GM12878 (cell line): ENCODE measurements around the gene BICC1. TPM values are rescaled to one million over a fixed set of nuclear protein-coding genes. Genes with fewer than 3 reads are reported as not detected.

Experiments
- ATAC-seq: fragments of 200-7000 bp; cut with Tn5 transposase; 3 replicates; pipeline ENCODE4 v1.9.1; 2020; ENCODE audit warnings: mild to moderate bottlenecking, moderate library complexity
- BruUV-seq: library from RNA; stranded (reverse); fragments of 400-500 nt; replicated peaks from 2 replicates; lab custom pipeline; 2021; lab: Mats Ljungman, UMichigan
- CTCF ChIA-PET: fragments of 300-600 bp; sonication (Branson Sonifier 250); formaldehyde crosslinking; extraction: SDS; loops from one replicate; lab custom pipeline; 2021; ENCODE audit warnings: inconsistent platforms; lab: Yijun Ruan, JAX
- POLR2A ChIA-PET: fragments of 350-600 bp; formaldehyde crosslinking; extraction: SDS; loops from one replicate; lab custom pipeline; 2021; ENCODE audit warnings: inconsistent platforms; lab: Charles Lee
- RAD21 ChIA-PET: fragments of 300-600 bp; sonication (Branson Sonifier 250); formaldehyde crosslinking; loops from one replicate; lab custom pipeline; 2023; ENCODE audit warnings: antibody characterized with exemption; ENCODE audit not compliant: unreplicated experiment; lab: Charles Lee
- SMC1A ChIA-PET: fragments of 300-600 bp; sonication (Branson Sonifier 250); formaldehyde crosslinking; loops from one replicate; lab custom pipeline; 2023; ENCODE audit not compliant: unreplicated experiment, uncharacterized antibody; lab: Charles Lee
- DNase-seq: peaks from one replicate; pipeline ENCODE4 v3.0.0-alpha.2; 2011; ENCODE audit warnings: low read depth, low spot score
- FAIRE-seq: peaks from 3 replicates; lab custom pipeline; 2011; peaks lifted over from hg19 to GRCh38; lab: Jason Lieb, UNC
- H2AFZ ChIP-seq: 2 replicates; pipeline ENCODE4 v1.6.0; 2011; ENCODE audit warnings: low read depth, low read length, control low read depth; ENCODE audit not compliant: control insufficient read depth
- H3K27ac ChIP-seq: 2 replicates; pipeline ENCODE4 v1.5.1; 2011; ENCODE audit warnings: control low read depth; ENCODE audit not compliant: control insufficient read depth, insufficient read depth
- H3K27me3 ChIP-seq, 2 experiments: replicated peaks in 1 of 2; 2 replicates each; pipeline versions ENCODE4 v1.6.0 to v1.6.1; 2011; ENCODE audit warnings: low read length in 1 of 2; ENCODE audit not compliant: control insufficient read depth in 2 of 2, insufficient read depth in 2 of 2
- H3K36me3 ChIP-seq, 2 experiments: 2 replicates each; pipeline ENCODE4 v1.5.1; 2011; ENCODE audit warnings: low read length in 1 of 2; ENCODE audit not compliant: control insufficient read depth in 2 of 2, insufficient read depth in 2 of 2
- H3K4me1 ChIP-seq: 2 replicates; pipeline ENCODE4 v1.6.1; 2011; ENCODE audit warnings: mild to moderate bottlenecking, low read length, moderate library complexity, mixed read lengths; ENCODE audit not compliant: control insufficient read depth, insufficient read depth
- H3K4me2 ChIP-seq: 2 replicates; pipeline ENCODE4 v1.6.0; 2011; ENCODE audit warnings: control low read depth; ENCODE audit not compliant: control insufficient read depth, insufficient read depth
- H3K4me3 ChIP-seq: fragments of 200-600 bp; sonication (generic); 2 replicates; pipeline ENCODE4 v1.5.1; 2016
- H3K79me2 ChIP-seq: 2 replicates; pipeline ENCODE4 v1.6.0; 2011; ENCODE audit warnings: low read length; ENCODE audit not compliant: control insufficient read depth, insufficient read depth
- H3K9ac ChIP-seq: 2 replicates; pipeline ENCODE4 v1.8.0; 2011; ENCODE audit warnings: low read length, control low read depth, mixed read lengths; ENCODE audit not compliant: control insufficient read depth, insufficient read depth
- H3K9me3 ChIP-seq: replicated peaks from 3 replicates; pipeline ENCODE4 v1.5.1; 2011; ENCODE audit warnings: mild to moderate bottlenecking, low read length; ENCODE audit not compliant: control insufficient read depth, insufficient read depth
- H4K20me1 ChIP-seq: 2 replicates; pipeline ENCODE4 v1.6.0; 2011; ENCODE audit not compliant: control insufficient read depth, insufficient read depth
- EED ChIP-seq: sonication (generic); IDR thresholded peaks from 2 replicates; pipeline ENCODE4 v1.6.1; 2016; ENCODE audit warnings: antibody characterized with exemption, low read depth
- FOXM1 ChIP-seq: IDR thresholded peaks from 2 replicates; pipeline ENCODE4 v1.6.1; 2012; ENCODE audit warnings: low read depth, mild to moderate bottlenecking, inconsistent platforms, low read length, moderate library complexity
- GABPA ChIP-seq: IDR thresholded peaks from 2 replicates; pipeline ENCODE4 v1.6.1; 2014; ENCODE audit warnings: antibody characterized with exemption, low read depth, mild to moderate bottlenecking, inconsistent platforms
- IKZF2 ChIP-seq, 2 experiments: fragments of 450-650 bp; IDR thresholded peaks; 2 replicates each; pipeline ENCODE4 v1.6.1; 2017; ENCODE audit warnings: mild to moderate bottlenecking in 2 of 2, moderate library complexity in 2 of 2
- JUND ChIP-seq: IDR thresholded peaks from 2 replicates; pipeline ENCODE4 v1.6.1; 2012; ENCODE audit warnings: low read depth, mild to moderate bottlenecking, low read length, improper control_type of control experiment, moderate library complexity
- MEF2B ChIP-seq: fragments of 450-650 bp; IDR thresholded peaks from 2 replicates; pipeline ENCODE4 v1.6.1; 2018; ENCODE audit warnings: mild to moderate bottlenecking, moderate library complexity; ENCODE audit not compliant: partially characterized antibody, poor library complexity, severe bottlenecking
- POLR2A ChIP-seq: IDR thresholded peaks from 2 replicates; pipeline ENCODE4 v1.6.1; 2011; ENCODE audit warnings: low read depth, mild to moderate bottlenecking, low read length
- POLR2AphosphoS2 ChIP-seq: IDR thresholded peaks from 2 replicates; pipeline ENCODE4 v1.6.1; 2011; ENCODE audit warnings: low read depth, mild to moderate bottlenecking, low read length, improper control_type of control experiment, moderate library complexity
- RAD21 ChIP-seq: IDR thresholded peaks from 2 replicates; pipeline ENCODE4 v1.6.1; 2011; ENCODE audit warnings: mild to moderate bottlenecking, low read depth, low read length, moderate library complexity; ENCODE audit not compliant: insufficient read depth
- SMAD1 ChIP-seq: fragments of 450-650 bp; IDR thresholded peaks from 2 replicates; pipeline ENCODE4 v1.6.1; 2018; ENCODE audit warnings: mild to moderate bottlenecking, low read depth; ENCODE audit not compliant: partially characterized antibody
- SPI1 ChIP-seq: IDR thresholded peaks from 2 replicates; pipeline ENCODE4 v1.6.1; 2011; ENCODE audit warnings: low read depth, mild to moderate bottlenecking, low read length, moderate library complexity, borderline replicate concordance; ENCODE audit not compliant: insufficient read depth
- TAF1 ChIP-seq: IDR thresholded peaks from 2 replicates; pipeline ENCODE4 v1.6.1; 2011; ENCODE audit warnings: mild to moderate bottlenecking, low read depth, low read length, borderline replicate concordance
- YBX1 ChIP-seq: fragments of 450-650 bp; IDR thresholded peaks from 2 replicates; pipeline ENCODE4 v1.6.1; 2016; ENCODE audit warnings: antibody characterized with exemption
- ZNF384 ChIP-seq: IDR thresholded peaks from 2 replicates; pipeline ENCODE4 v1.6.1; 2012; ENCODE audit warnings: low read depth, mild to moderate bottlenecking, low read length, improper control_type of control experiment, borderline replicate concordance
- WGBS: methylation state at CpG from one replicate; pipeline ENCODE4 v1.1.6; 2016; ENCODE audit warnings: low lambda C conversion rate; ENCODE audit not compliant: insufficient replicate concordance, insufficient coverage; ENCODE audit errors: missing lambda C conversion rate; 5-methylcytosine and 5-hydroxymethylcytosine counted together
- in situ Hi-C: fragments of 300-500 bp; cut with MboI; formaldehyde crosslinking; loops from 9 replicates; pipeline ENCODE4 v1.14.3; 2018; ENCODE audit warnings: mixed read lengths
- intact Hi-C: fragments of 100-400 bp; cut with micrococcal nuclease; formaldehyde crosslinking; loops from one replicate; pipeline ENCODE4 v1.14.2; 2022; ENCODE audit not compliant: unreplicated experiment
- polyA plus RNA-seq, 11 experiments: library from polyadenylated mRNA; depleted of rRNA in 4 of 11; unstranded in 6 of 11; stranded (reverse) in 5 of 11; fragments of >200 nt; fragmentation: Nextera tagmentation in 4 of 11; fragmentation: Illumina TruSeq in 1 of 11; extraction: Ambion mirVana in 4 of 11; extraction: Trizol in 1 of 11; gene quantifications; 1 replicate in 1 of 11; 2 replicates in 10 of 11; pipeline versions ENCODE4 v1.2.1 to v1.2.3, GENCODE V29; 2011 to 2016; ENCODE audit warnings: inconsistent platforms in 2 of 11, missing spikeins in 2 of 11, low read depth in 1 of 11
- total RNA-seq, 4 experiments: library from RNA; depleted of rRNA in 3 of 4; stranded (reverse); fragments of >200 nt in 3 of 4; fragmentation: Illumina TruSeq in 1 of 4; extraction: Trizol in 1 of 4; gene quantifications; 2 replicates each; pipeline versions ENCODE4 v1.2.1 to v1.2.3, GENCODE V29; 2013 to 2021
- TF ChIP-seq, protein P1 (sequence below): IDR thresholded peaks from 2 replicates; pipeline ENCODE4 v1.6.1; 2012; ENCODE audit warnings: low read length, inconsistent platforms
- TF ChIP-seq, protein P2 (sequence below): IDR thresholded peaks from 2 replicates; pipeline ENCODE4 v1.6.1; 2011; ENCODE audit warnings: low read depth, low read length, improper control_type of control experiment, borderline replicate concordance

Gene BICC1
- total and polyA plus RNA-seq, 10 of the 15 experiments (the other 5 are each of a cell fraction or from before 2014, with no cell fraction given) = 0.01 to 0.10 (median 0.04) TPM; not detected in 5

DNA sequence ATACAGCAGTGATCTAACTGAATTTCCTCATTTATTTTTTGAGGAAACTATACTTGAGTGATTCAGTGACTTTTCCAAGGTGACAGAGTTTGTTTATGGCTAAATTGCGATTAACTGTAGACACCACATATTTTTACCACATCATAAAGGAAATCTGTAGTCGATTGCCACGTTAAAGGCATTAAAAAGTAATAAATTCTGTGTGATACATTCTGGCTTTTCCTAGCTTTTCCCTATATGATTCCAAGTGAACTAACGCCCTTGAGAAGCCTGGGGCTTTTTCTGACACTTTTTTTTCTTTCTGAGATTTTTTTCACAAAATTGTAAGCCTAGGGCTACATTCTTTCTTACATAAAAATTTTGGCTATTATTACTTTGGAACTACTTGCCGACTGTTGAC is 266.9 kb downstream of the BICC1 start:
- H3K9ac ChIP-seq = no peak overlapping the region
- no peaks in the 10 kb centered on the region for H4K20me1 ChIP-seq
- ChIA-PET CTCF (interaction anchor here (6.4 kb wide), 1 partner anchor 844 kb away, joined by 53 read pairs; no protein-coding TSS in a partner anchor), POLR2A (no interaction called here), RAD21 (no interaction called here), SMC1A (interaction anchor here (2.4 kb wide), 1 partner anchor 800 kb away, joined by 6 read pairs; no protein-coding TSS in a partner anchor)
- TF ChIP-seq RAD21 (no peak), SPI1 (no peak), MEF2B (no peak), ZNF384 (no peak)
- TF ChIP-seq, protein P1, sequence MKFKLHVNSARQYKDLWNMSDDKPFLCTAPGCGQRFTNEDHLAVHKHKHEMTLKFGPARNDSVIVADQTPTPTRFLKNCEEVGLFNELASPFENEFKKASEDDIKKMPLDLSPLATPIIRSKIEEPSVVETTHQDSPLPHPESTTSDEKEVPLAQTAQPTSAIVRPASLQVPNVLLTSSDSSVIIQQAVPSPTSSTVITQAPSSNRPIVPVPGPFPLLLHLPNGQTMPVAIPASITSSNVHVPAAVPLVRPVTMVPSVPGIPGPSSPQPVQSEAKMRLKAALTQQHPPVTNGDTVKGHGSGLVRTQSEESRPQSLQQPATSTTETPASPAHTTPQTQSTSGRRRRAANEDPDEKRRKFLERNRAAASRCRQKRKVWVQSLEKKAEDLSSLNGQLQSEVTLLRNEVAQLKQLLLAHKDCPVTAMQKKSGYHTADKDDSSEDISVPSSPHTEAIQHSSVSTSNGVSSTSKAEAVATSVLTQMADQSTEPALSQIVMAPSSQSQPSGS = no peak
- in situ Hi-C loops = no loop called here
- DNase-seq = no peak
- no peak overlapping the region for H2AFZ ChIP-seq
- H3K9me3 ChIP-seq = no peaks in the 10 kb centered on the region
- H3K4me1 ChIP-seq = no peaks in the 10 kb centered on the region
- no peaks in the 10 kb centered on the region for H3K27me3 ChIP-seq
- no peak overlapping the region for H3K27ac ChIP-seq
- intact Hi-C loops = loop anchor here (10.0 kb wide), 1 partner anchor 245 kb away; no protein-coding TSS in a partner anchor
- no peak overlapping the region for H3K4me2 ChIP-seq
- FAIRE-seq = no peak
- ATAC-seq = no peak
- WGBS = 13% methylated on average over 5 of the region's 5 CpGs
- no peaks in the 10 kb centered on the region for H3K79me2 ChIP-seq
- H3K4me3 ChIP-seq = no peak overlapping the region
- no peaks in the 10 kb centered on the region for H3K36me3 ChIP-seq
- BruUV-seq = no TSS peak

DNA sequence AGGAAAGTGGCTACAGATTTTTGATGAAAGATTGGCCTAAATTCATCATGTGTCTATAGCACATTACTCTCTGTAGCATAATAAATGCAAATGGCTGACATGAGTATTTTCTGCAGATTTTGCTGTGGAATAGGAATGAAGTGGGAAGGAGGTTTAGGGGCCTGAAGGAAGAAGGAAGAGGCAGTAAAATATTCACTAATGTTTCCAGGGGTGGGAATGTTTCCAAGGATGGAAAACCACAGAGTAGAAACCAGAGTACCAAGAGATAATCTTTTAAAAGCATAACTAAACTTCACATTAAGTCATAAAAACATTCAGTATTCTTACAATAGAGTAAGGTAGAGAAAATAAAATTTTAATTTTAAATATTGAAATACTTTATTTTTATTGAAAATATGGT is 267.8 kb downstream of the BICC1 start:
- BruUV-seq = no TSS peak
- no peaks in the 10 kb centered on the region for H3K36me3 ChIP-seq
- ATAC-seq = no peak
- H3K9ac ChIP-seq = no peak overlapping the region
- H3K9me3 ChIP-seq = no peaks in the 10 kb centered on the region
- SMC1A ChIA-PET = interaction anchor here (0.9 to 5.2 kb wide), 4 partner anchors 249 to 842 kb away, joined by 3 to 26 read pairs (median 4); no protein-coding TSS in a partner anchor
- no peaks in the 10 kb centered on the region for H3K79me2 ChIP-seq
- intact Hi-C loops (loop anchor here (5.0 to 10.0 kb wide), 2 partner anchors 1024 to 1427 kb away; no protein-coding TSS in a partner anchor), in situ Hi-C loops (loop anchor here (5.0 to 10.0 kb wide), 2 partner anchors 837 to 1254 kb away; no protein-coding TSS in a partner anchor)
- POLR2A ChIA-PET = no interaction called here
- no peak overlapping the region for H2AFZ ChIP-seq
- H3K27me3 ChIP-seq = no peaks in the 10 kb centered on the region
- no peak for DNase-seq
- RAD21 ChIA-PET = interaction anchor here (1.0 to 1.3 kb wide), 2 partner anchors 150 to 841 kb away, joined by 3 read pairs; no protein-coding TSS in a partner anchor
- FAIRE-seq = no peak
- CTCF ChIA-PET = interaction anchor here (1.1 to 6.4 kb wide), 5 partner anchors 8 to 843 kb away, joined by 3 to 53 read pairs (median 7); no protein-coding TSS in a partner anchor
- H3K4me3 ChIP-seq = no peak overlapping the region
- H3K4me1 ChIP-seq = no peaks in the 10 kb centered on the region
- H4K20me1 ChIP-seq = no peaks in the 10 kb centered on the region
- H3K4me2 ChIP-seq = no peak overlapping the region
- H3K27ac ChIP-seq = no peak overlapping the region
- TF ChIP-seq POLR2A (no peak), JUND (no peak), SMAD1 (no peak), POLR2AphosphoS2 (no peak), EED (no peak), FOXM1 (no peak), YBX1 (no peak), IKZF2 (IDR thresholded peaks at IDR 0.05) (no peak), TAF1 (no peak), GABPA (no peak), ZNF384 (no peak)
- TF ChIP-seq, protein P2, sequence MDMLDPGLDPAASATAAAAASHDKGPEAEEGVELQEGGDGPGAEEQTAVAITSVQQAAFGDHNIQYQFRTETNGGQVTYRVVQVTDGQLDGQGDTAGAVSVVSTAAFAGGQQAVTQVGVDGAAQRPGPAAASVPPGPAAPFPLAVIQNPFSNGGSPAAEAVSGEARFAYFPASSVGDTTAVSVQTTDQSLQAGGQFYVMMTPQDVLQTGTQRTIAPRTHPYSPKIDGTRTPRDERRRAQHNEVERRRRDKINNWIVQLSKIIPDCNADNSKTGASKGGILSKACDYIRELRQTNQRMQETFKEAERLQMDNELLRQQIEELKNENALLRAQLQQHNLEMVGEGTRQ = no peak
